Renal pelvis (tissue), 4 donors: ENCODE measurements around the gene MIEN1. TPM values are rescaled to one million over a fixed set of nuclear protein-coding genes. Genes with fewer than 3 reads are reported as not detected.
"Not testable (repeated sequence)": the region's sequence is repeated elsewhere in the genome, so short reads cannot be mapped to it uniquely, and the experiment has no call there.

Source experiments
- DNase-seq: peaks from one replicate; pipeline ENCODE4 v3.0.0-alpha.2; 2013
- polyA plus RNA-seq, 3 donors: library from polyadenylated mRNA; unstranded; fragments of 120-200 nt; gene quantifications; one replicate each; pipeline ENCODE4 v1.2.1, GENCODE V29; 2013; ENCODE audit not compliant: insufficient read length in 3 of 3

Gene MIEN1
- polyA plus RNA-seq, 3 donors = 33.6 to 36.8 (median 35.9) TPM

GRCh38 chr17:39761861-39762496 lies 31.6 kb upstream of the MIEN1 start:
- DNase-seq = no peak

- DNase-seq = no peak
These were observed 28.9 kb upstream of the MIEN1 start for GRCh38 chr17:39759204-39759603.

GRCh38 chr17:39757931-39758873 lies 27.9 kb upstream of the MIEN1 start:
- no peak for DNase-seq

- DNase-seq = no peak
These were observed 26.9 kb upstream of the MIEN1 start for GRCh38 chr17:39757176-39757662.

- no peak for DNase-seq
These were observed 26.2 kb upstream of the MIEN1 start for GRCh38 chr17:39756380-39757079.

GRCh38 chr17:39755554-39756379 lies 25.4 kb upstream of the MIEN1 start:
- DNase-seq = no peak

GRCh38 chr17:39754958-39755553 lies 24.7 kb upstream of the MIEN1 start:
- DNase-seq = no peak

- DNase-seq = peak; percentile 88
These were observed 24.0 kb upstream of the MIEN1 start for GRCh38 chr17:39754161-39754957.

GRCh38 chr17:39753514-39754160 lies 23.3 kb upstream of the MIEN1 start:
- DNase-seq = no peak

- DNase-seq = peak; percentile 73
These were observed 22.0 kb upstream of the MIEN1 start for GRCh38 chr17:39752241-39752881.

GRCh38 chr17:39751637-39752036 lies 21.3 kb upstream of the MIEN1 start:
- DNase-seq = no peak

GRCh38 chr17:39751016-39751543 lies 20.7 kb upstream of the MIEN1 start:
- no peak for DNase-seq

GRCh38 chr17:39750131-39751015 lies 20.0 kb upstream of the MIEN1 start:
- DNase-seq = no peak

GRCh38 chr17:39748444-39749034 lies 18.2 kb upstream of the MIEN1 start:
- not testable (repeated sequence) for DNase-seq

- DNase-seq = no peak
These were observed 17.4 kb upstream of the MIEN1 start for GRCh38 chr17:39747745-39748144.

- DNase-seq = no peak
These were observed 15.8 kb upstream of the MIEN1 start for GRCh38 chr17:39746145-39746461.

GRCh38 chr17:39745335-39746144 lies 15.2 kb upstream of the MIEN1 start:
- DNase-seq = no peak
